Ascending aorta (tissue), 2 donors: ENCODE data around the gene PRDM2. TPM values are rescaled to one million over a fixed set of nuclear protein-coding genes. Genes with fewer than 3 reads are reported as not detected.

Source experiments
- DNase-seq, 2 donors: peaks; one replicate each; pipeline ENCODE4 v3.0.0-alpha.2; 2019; ENCODE audit warnings: low spot score in 2 of 2
- H3K27ac ChIP-seq, 2 donors: fragments of 200-600 bp; sonication (generic); one replicate each; pipeline ENCODE4 v1.5.1; 2016 to 2017; ENCODE audit warnings: mild to moderate bottlenecking in 1 of 2
- H3K27me3 ChIP-seq: fragments of 200-600 bp; sonication (generic); one replicate; pipeline ENCODE4 v1.5.1; 2017
- H3K36me3 ChIP-seq, 2 donors: fragments of 200-600 bp; sonication (generic); one replicate each; pipeline ENCODE4 v1.5.1; 2016
- H3K4me1 ChIP-seq, 2 donors: fragments of 200-600 bp; sonication (generic); one replicate each; pipeline ENCODE4 v1.5.1; 2016 to 2017; ENCODE audit warnings: mild to moderate bottlenecking in 1 of 2
- H3K4me3 ChIP-seq, 2 donors: fragments of 200-600 bp; sonication (generic); one replicate each; pipeline ENCODE4 v1.5.1; 2016 to 2017; ENCODE audit warnings: mild to moderate bottlenecking in 1 of 2
- H3K9me3 ChIP-seq, 2 donors: fragments of 200-600 bp; sonication (generic); one replicate each; pipeline ENCODE4 v1.5.1; 2016
- CTCF ChIP-seq, 3 experiments: fragments of 200-600 bp in 2 of 3; fragments of 450-650 bp in 1 of 3; sonication (generic) in 2 of 3; IDR thresholded peaks; one replicate each; pipeline ENCODE4 v1.5.1; 2016 to 2019; ENCODE audit warnings: antibody characterized with exemption in 3 of 3, mild to moderate bottlenecking in 1 of 3, moderate library complexity in 1 of 3
- intact Hi-C: fragments of 100-400 bp; cut with DNase I; formaldehyde crosslinking; loops from one replicate; pipeline ENCODE4 v1.15.1; 2023
- total RNA-seq: library from RNA; depleted of rRNA; stranded (reverse); fragments of >200 nt; gene quantifications from one replicate; pipeline ENCODE4 v1.1.0, GENCODE V29; 2016

The PRDM2 gene
- total RNA-seq, 1 donor from 2014 or later = 27.2 TPM

GRCh38 chr1:13763991-13764390 lies 64.0 kb downstream of the PRDM2 start:
- Histone ChIP-seq H3K36me3 (no peaks in the 10 kb centered on the region), H3K4me3 (no peak overlapping the region), H3K4me1 (peaks cover 4 to 25% of the 10 kb centered on the region in 2 donors), H3K9me3 (no peaks in the 10 kb centered on the region), H3K27ac (no peak overlapping the region), H3K27me3 (no peaks in the 10 kb centered on the region)
- no peak for TF ChIP-seq CTCF (IDR thresholded peaks at IDR 0.05)
- intact Hi-C loops = no loop called here
- DNase-seq = no peak

- TF ChIP-seq CTCF (IDR thresholded peaks at IDR 0.05) = no peak
- no peak for DNase-seq
- Histone ChIP-seq H3K4me1 (peaks cover 0 to 18% of the 10 kb centered on the region in 2 donors), H3K9me3 (no peaks in the 10 kb centered on the region), H3K27me3 (no peaks in the 10 kb centered on the region), H3K4me3 (no peak overlapping the region), H3K36me3 (no peaks in the 10 kb centered on the region), H3K27ac (no peak overlapping the region)
- intact Hi-C loops = no loop called here
Observed at GRCh38 chr1:13764588-13765332, 64.8 kb downstream of the PRDM2 start.

DNA sequence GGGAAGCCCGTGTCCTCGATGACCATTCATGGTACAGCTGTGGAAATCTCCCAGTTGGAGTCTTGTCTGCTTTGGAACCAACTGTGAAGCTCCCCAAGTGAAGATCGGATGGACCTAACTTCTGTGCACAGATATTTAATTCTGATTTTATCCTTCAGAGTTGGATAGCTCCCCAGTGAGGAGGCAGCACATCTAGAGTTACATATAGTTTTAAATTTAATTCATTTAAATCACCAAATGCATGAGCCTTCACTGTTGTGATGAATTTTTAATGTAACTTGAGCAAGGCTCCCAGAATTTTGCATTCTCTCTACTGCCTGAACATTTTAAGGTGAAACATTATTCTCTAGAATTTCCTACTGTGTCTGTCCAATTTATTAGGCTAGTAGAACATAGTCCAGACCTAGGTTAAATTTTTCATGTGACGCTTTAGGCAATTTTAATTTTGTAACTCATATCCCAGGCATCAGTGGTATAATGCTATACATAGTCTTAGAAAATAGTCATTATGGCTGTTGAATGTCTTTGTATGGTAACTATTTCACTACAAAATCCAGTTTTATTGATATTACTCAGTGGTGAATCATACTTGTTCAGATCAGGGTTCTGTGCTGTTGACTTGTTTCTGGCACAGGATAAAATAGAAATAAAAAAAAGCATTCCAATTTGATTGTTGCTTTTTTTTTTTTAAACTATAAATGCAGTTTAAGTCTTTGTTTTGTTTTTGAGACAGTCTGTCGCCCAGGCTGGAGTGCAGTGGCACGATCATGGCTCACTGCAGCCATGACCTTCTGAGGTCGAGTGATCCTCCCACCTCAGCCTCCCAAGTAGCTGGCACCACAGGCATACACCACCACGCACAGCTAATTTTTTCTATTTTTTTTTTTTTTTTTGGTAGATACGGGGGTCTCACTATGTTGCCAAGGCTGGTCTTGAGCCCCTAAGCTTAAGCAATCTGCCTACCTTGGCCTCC lies 66.9 kb downstream of the PRDM2 start:
- Histone ChIP-seq H3K27me3 (no peaks in the 10 kb centered on the region), H3K4me1 (peaks cover 0 to 18% of the 10 kb centered on the region in 2 donors), H3K4me3 (no peak overlapping the region), H3K36me3 (no peaks in the 10 kb centered on the region), H3K9me3 (no peaks in the 10 kb centered on the region), H3K27ac (no peak overlapping the region)
- intact Hi-C loops = no loop called here
- no peak for TF ChIP-seq CTCF (IDR thresholded peaks at IDR 0.05)
- no peak for DNase-seq

DNA sequence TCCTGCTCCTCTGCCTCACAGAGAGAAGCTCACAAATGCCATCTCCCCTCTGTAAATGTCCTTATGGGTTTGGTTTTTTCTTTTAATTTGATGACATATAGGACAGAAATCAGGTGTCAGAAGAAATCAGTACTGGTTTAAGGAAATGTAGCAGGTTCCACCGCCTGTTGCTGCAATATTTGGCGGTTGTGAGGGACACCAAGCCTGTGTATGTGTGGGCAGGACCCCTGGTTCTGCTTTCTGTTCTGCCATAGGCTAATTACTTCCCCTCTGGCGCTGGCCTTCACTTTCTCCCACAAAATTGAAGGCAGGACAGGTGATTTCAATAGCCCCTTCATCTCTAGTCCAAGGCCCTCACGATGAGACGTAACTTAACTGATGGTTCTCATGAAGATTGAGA lies 69.2 kb downstream of the PRDM2 start:
- no peak for DNase-seq
- peaks cover 0 to 12% of the 10 kb centered on the region in 2 donors for H3K4me1 ChIP-seq
- intact Hi-C loops = no loop called here
- H3K4me3 ChIP-seq = no peak overlapping the region
- H3K36me3 ChIP-seq = peaks cover 0 to 10% of the 10 kb centered on the region in 2 donors
- no peak for TF ChIP-seq CTCF (IDR thresholded peaks at IDR 0.05)
- H3K9me3 ChIP-seq = no peaks in the 10 kb centered on the region
- H3K27me3 ChIP-seq = no peaks in the 10 kb centered on the region
- H3K27ac ChIP-seq = no peak overlapping the region

- Histone ChIP-seq H3K4me1 (peaks cover 0 to 7% of the 10 kb centered on the region in 2 donors), H3K36me3 (peaks cover under 1 to 10% of the 10 kb centered on the region in 2 donors), H3K27ac (no peak overlapping the region), H3K27me3 (no peaks in the 10 kb centered on the region), H3K4me3 (no peak overlapping the region), H3K9me3 (no peaks in the 10 kb centered on the region)
- DNase-seq = no peak
- TF ChIP-seq CTCF (IDR thresholded peaks at IDR 0.05) = no peak
- intact Hi-C loops = no loop called here
Observed at GRCh38 chr1:13769830-13770229, 69.8 kb downstream of the PRDM2 start.
